DOHH2 (cell line): ENCODE measurements around the gene BRICD5.

ENCODE experiments used
- EZH2phosphoT487 ChIP-seq: fragments of 200-600 bp; sonication (generic); IDR thresholded peaks from 2 replicates; pipeline ENCODE4 v1.6.1; 2017; ENCODE audit warnings: borderline replicate concordance, mild to moderate bottlenecking, antibody characterized with exemption, low read length, moderate library complexity, mixed read lengths
- TF ChIP-seq, protein P1 (sequence below): fragments of 200-600 bp; sonication (generic); IDR thresholded peaks from one replicate; pipeline ENCODE4 v1.5.1; 2014; ENCODE audit warnings: antibody characterized with exemption, mild to moderate bottlenecking, low read depth, low read length; ENCODE audit not compliant: poor library complexity, severe bottlenecking

DNA sequence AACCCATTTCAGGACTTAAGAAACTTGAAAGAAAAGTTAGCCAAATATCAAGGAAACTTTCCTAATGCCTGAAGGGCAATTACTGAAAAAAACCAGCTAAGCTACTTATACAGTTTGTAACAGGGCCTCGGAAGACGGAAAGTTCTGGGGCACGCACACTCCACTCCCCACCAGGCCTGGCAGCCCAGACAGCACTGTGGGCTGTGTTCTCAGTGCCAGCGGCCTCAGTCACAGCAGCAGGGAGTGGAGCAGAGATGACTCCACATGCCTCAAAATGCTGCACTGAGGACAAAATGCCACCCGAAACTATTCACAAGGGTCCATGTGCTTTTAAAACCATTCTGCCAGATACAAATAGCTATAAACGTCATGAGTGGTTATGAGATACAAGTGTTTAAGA lies 47.1 kb upstream of the BRICD5 start:
- TF ChIP-seq, protein P1, sequence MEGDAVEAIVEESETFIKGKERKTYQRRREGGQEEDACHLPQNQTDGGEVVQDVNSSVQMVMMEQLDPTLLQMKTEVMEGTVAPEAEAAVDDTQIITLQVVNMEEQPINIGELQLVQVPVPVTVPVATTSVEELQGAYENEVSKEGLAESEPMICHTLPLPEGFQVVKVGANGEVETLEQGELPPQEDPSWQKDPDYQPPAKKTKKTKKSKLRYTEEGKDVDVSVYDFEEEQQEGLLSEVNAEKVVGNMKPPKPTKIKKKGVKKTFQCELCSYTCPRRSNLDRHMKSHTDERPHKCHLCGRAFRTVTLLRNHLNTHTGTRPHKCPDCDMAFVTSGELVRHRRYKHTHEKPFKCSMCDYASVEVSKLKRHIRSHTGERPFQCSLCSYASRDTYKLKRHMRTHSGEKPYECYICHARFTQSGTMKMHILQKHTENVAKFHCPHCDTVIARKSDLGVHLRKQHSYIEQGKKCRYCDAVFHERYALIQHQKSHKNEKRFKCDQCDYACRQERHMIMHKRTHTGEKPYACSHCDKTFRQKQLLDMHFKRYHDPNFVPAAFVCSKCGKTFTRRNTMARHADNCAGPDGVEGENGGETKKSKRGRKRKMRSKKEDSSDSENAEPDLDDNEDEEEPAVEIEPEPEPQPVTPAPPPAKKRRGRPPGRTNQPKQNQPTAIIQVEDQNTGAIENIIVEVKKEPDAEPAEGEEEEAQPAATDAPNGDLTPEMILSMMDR, result no peak
- TF ChIP-seq EZH2phosphoT487, result no peak
